Mesodermal cell (in vitro differentiated cells): Measurements from ENCODE around the gene PFDN5.

Source experiments
- H3K27ac ChIP-seq: 2 replicates; pipeline ENCODE4 v1.7.0; 2013; ENCODE audit warnings: mild to moderate bottlenecking, low read depth, low read length, moderate library complexity; ENCODE audit not compliant: severe bottlenecking
- H3K36me3 ChIP-seq: 2 replicates; pipeline ENCODE4 v1.7.1; 2013; ENCODE audit warnings: mild to moderate bottlenecking, low read length, moderate library complexity; ENCODE audit not compliant: control insufficient read depth, insufficient read depth
- H3K4me1 ChIP-seq: one replicate; pipeline ENCODE4 v1.7.1; 2013; ENCODE audit warnings: mild to moderate bottlenecking, low read length; ENCODE audit not compliant: insufficient read depth, control insufficient read depth, poor library complexity, severe bottlenecking
- H3K4me3 ChIP-seq: 2 replicates; pipeline ENCODE4 v1.7.0; 2013; ENCODE audit warnings: low read length, control low read depth, mild to moderate bottlenecking; ENCODE audit not compliant: insufficient read depth, poor library complexity, severe bottlenecking; ENCODE audit errors: extremely low read depth
- H3K9me3 ChIP-seq: 2 replicates; pipeline ENCODE4 v1.7.1; 2013; ENCODE audit warnings: mild to moderate bottlenecking, low read length, moderate library complexity; ENCODE audit not compliant: control insufficient read depth
- WGBS, 2 experiments: methylation state at CpG; one replicate each; pipeline ENCODE4 v1.1.5; 2013; ENCODE audit warnings: missing lambda C conversion rate in 2 of 2; ENCODE audit not compliant: insufficient coverage in 2 of 2; 5-methylcytosine and 5-hydroxymethylcytosine counted together

Gene PFDN5

GRCh38 chr12:53343449-53343848, 48.1 kb downstream of the PFDN5 start:
- peaks cover 12% of the 10 kb centered on the region for H3K4me1 ChIP-seq
- H3K36me3 ChIP-seq: no peaks in the 10 kb centered on the region
- no peak overlapping the region for H3K4me3 ChIP-seq
- no peak overlapping the region for H3K27ac ChIP-seq
- H3K9me3 ChIP-seq: no peaks in the 10 kb centered on the region
- WGBS, 2 experiments: 40 to 57% methylated on average over 2 to 3 of the region's 3 CpGs

- Histone ChIP-seq H3K36me3 (no peaks in the 10 kb centered on the region), H3K4me1 (peaks cover 12% of the 10 kb centered on the region), H3K9me3 (no peaks in the 10 kb centered on the region), H3K4me3 (no peak overlapping the region), H3K27ac (no peak overlapping the region)
- 88 to 95% methylated on average over 1 to 4 of the region's 4 CpGs for WGBS, 2 experiments
Observed at GRCh38 chr12:53343969-53344368, 48.6 kb downstream of the PFDN5 start.

GRCh38 chr12:53344487-53344823, 49.1 kb downstream of the PFDN5 start:
- Histone ChIP-seq H3K27ac (peak overlapping the region; percentile 36), H3K9me3 (no peaks in the 10 kb centered on the region), H3K4me1 (peaks cover 12% of the 10 kb centered on the region), H3K36me3 (no peaks in the 10 kb centered on the region), H3K4me3 (peak overlapping the region; percentile 56)
- 0 to 4% methylated on average over 4 to 13 of the region's 19 CpGs for WGBS, 2 experiments

- WGBS, 2 experiments: 0 to 1% methylated on average over 30 to 47 of the region's 50 CpGs
Observed at GRCh38 chr12:53344824-53345485, 49.6 kb downstream of the PFDN5 start.

GRCh38 chr12:53345486-53346188, 50.3 kb downstream of the PFDN5 start:
- H3K4me1 ChIP-seq: peaks cover 9% of the 10 kb centered on the region
- peak overlapping the region; percentile 56 for H3K4me3 ChIP-seq
- H3K27ac ChIP-seq: peak overlapping the region; percentile 79
- H3K9me3 ChIP-seq: no peaks in the 10 kb centered on the region
- WGBS, 2 experiments: 13 to 35% methylated on average over 2 to 4 of the region's 10 CpGs
- no peaks in the 10 kb centered on the region for H3K36me3 ChIP-seq

More at GRCh38 chr12:53344824-53345485, 49.6 kb downstream of the PFDN5 start:
- Histone ChIP-seq H3K27ac (peak overlapping the region; percentile 79), H3K9me3 (no peaks in the 10 kb centered on the region), H3K36me3 (no peaks in the 10 kb centered on the region), H3K4me3 (peak overlapping the region; percentile 56), H3K4me1 (peaks cover 12% of the 10 kb centered on the region)

GRCh38 chr12:53346491-53346890, 51.1 kb downstream of the PFDN5 start:
- no peaks in the 10 kb centered on the region for H3K9me3 ChIP-seq
- H3K36me3 ChIP-seq: no peaks in the 10 kb centered on the region
- peaks cover 9% of the 10 kb centered on the region for H3K4me1 ChIP-seq
- H3K27ac ChIP-seq: no peak overlapping the region
- no peak overlapping the region for H3K4me3 ChIP-seq
- 89% methylated on average over 1 of the region's 1 CpG; no CpG with 5 or more reads in 1 of the 2 experiments for WGBS, 2 experiments

GRCh38 chr12:53347905-53348304, 52.6 kb downstream of the PFDN5 start:
- 92 to 94% methylated on average over 1 to 3 of the region's 4 CpGs for WGBS, 2 experiments

More at GRCh38 chr12:53347905-53348304, 52.6 kb downstream of the PFDN5 start:
- Histone ChIP-seq H3K36me3 (no peaks in the 10 kb centered on the region), H3K4me3 (no peak overlapping the region), H3K9me3 (no peaks in the 10 kb centered on the region), H3K4me1 (peaks cover 9% of the 10 kb centered on the region), H3K27ac (no peak overlapping the region)
